H1 (cell line): ENCODE measurements around the gene LARGE2. TPM values are rescaled to one million over a fixed set of nuclear protein-coding genes. Genes with fewer than 3 reads are reported as not detected.

Experiments used
- ATF2 ChIP-seq: IDR thresholded peaks from 2 replicates; pipeline ENCODE4 v1.6.1; 2012; ENCODE audit warnings: low read length, inconsistent platforms
- CBX5 ChIP-seq: fragments of 300-800, 300-1000 bp; sonication (generic); IDR thresholded peaks from 2 replicates; pipeline ENCODE4 v1.7.1; 2016; ENCODE audit warnings: antibody characterized with exemption, low read length, low read depth
- CREB1 ChIP-seq: IDR thresholded peaks from 2 replicates; pipeline ENCODE4 v1.6.1; 2012; ENCODE audit warnings: inconsistent platforms
- CTBP2 ChIP-seq: IDR thresholded peaks from 2 replicates; pipeline ENCODE4 v1.7.0; 2011; ENCODE audit warnings: borderline replicate concordance, mild to moderate bottlenecking, moderate library complexity, mixed read lengths, low read length; ENCODE audit not compliant: insufficient read depth, insufficient read length
- FOSL1 ChIP-seq: IDR thresholded peaks from 2 replicates; pipeline ENCODE4 v1.6.1; 2011; ENCODE audit warnings: mild to moderate bottlenecking, low read depth, low read length, moderate library complexity; ENCODE audit not compliant: insufficient read depth
- KDM4A ChIP-seq: IDR thresholded peaks from one replicate; pipeline ENCODE4 v1.7.1; 2012; ENCODE audit warnings: low read depth, mild to moderate bottlenecking, moderate library complexity, low read length, inconsistent platforms; ENCODE audit not compliant: severe bottlenecking
- SP1 ChIP-seq: IDR thresholded peaks from 2 replicates; pipeline ENCODE4 v1.6.1; 2011; ENCODE audit warnings: low read depth, low read length
- SP4 ChIP-seq: IDR thresholded peaks from 2 replicates; pipeline ENCODE4 v1.6.1; 2012; ENCODE audit warnings: low read length, inconsistent platforms
- TBP ChIP-seq: IDR thresholded peaks from 2 replicates; pipeline ENCODE4 v1.6.1; 2011; ENCODE audit warnings: low read depth, low read length, improper control_type of control experiment
- polyA plus RNA-seq, 7 experiments: library from polyadenylated mRNA; depleted of rRNA in 3 of 7; stranded (reverse) in 5 of 7; unstranded in 2 of 7; fragments of >200 nt in 5 of 7; fragments of 200-250 nt in 2 of 7; gene quantifications; 1 replicate in 5 of 7; 2 replicates in 1 of 7; 4 replicates in 1 of 7; pipeline versions ENCODE4 v1.2.1 to v1.2.3, GENCODE V29; 2011 to 2013; ENCODE audit warnings: missing spikeins in 2 of 7, mixed read lengths in 2 of 7
- total RNA-seq: library from RNA; stranded (reverse); fragmentation: NEBNext Ultra II Directional; extraction: Animal tissue kit (Norgen Biotek cat#: 25700); gene quantifications from 2 replicates; pipeline ENCODE4 v1.2.1, GENCODE V29; 2021
- TF ChIP-seq, protein P1 (sequence below): fragments of 300-600 bp; sonication (generic); IDR thresholded peaks from 2 replicates; pipeline ENCODE4 v1.7.1; 2012; ENCODE audit warnings: low read length, moderate library complexity, mild to moderate bottlenecking, inconsistent platforms; ENCODE audit not compliant: insufficient replicate concordance

The LARGE2 gene
- total and polyA plus RNA-seq, 2 of the 8 experiments (the other 6 are each of a cell fraction or from before 2014, with no cell fraction given) = 111 to 137 TPM

DNA sequence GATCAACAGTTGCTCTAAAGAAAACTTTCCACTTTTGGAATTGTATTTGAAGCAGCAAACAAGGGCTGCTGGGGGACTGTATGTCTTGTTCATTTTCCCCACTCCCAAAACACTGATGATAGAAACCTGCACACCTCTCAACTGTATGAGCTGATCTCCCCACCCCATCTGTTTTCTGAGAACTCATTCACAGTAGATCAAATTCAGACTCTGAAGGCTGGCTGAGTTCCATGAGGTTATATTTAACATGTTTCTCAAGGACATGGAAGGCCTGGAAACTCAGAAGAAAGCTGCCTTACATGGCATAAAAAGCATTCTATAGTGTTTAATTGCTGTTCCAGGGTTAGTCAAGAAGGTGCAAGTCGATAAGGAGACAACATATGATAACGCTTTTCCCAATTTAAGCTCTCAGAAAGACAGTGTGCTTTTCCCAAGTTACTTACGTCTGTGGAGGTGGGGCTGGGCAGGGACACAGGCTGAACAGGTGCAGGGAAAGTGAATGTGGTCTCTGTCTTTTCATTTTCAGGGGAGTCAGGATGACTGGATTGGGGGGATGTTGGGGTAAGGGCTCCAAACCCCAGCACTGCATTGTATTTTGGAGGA, 23.0 kb downstream of the LARGE2 start (continued):
- TF ChIP-seq, protein P1, sequence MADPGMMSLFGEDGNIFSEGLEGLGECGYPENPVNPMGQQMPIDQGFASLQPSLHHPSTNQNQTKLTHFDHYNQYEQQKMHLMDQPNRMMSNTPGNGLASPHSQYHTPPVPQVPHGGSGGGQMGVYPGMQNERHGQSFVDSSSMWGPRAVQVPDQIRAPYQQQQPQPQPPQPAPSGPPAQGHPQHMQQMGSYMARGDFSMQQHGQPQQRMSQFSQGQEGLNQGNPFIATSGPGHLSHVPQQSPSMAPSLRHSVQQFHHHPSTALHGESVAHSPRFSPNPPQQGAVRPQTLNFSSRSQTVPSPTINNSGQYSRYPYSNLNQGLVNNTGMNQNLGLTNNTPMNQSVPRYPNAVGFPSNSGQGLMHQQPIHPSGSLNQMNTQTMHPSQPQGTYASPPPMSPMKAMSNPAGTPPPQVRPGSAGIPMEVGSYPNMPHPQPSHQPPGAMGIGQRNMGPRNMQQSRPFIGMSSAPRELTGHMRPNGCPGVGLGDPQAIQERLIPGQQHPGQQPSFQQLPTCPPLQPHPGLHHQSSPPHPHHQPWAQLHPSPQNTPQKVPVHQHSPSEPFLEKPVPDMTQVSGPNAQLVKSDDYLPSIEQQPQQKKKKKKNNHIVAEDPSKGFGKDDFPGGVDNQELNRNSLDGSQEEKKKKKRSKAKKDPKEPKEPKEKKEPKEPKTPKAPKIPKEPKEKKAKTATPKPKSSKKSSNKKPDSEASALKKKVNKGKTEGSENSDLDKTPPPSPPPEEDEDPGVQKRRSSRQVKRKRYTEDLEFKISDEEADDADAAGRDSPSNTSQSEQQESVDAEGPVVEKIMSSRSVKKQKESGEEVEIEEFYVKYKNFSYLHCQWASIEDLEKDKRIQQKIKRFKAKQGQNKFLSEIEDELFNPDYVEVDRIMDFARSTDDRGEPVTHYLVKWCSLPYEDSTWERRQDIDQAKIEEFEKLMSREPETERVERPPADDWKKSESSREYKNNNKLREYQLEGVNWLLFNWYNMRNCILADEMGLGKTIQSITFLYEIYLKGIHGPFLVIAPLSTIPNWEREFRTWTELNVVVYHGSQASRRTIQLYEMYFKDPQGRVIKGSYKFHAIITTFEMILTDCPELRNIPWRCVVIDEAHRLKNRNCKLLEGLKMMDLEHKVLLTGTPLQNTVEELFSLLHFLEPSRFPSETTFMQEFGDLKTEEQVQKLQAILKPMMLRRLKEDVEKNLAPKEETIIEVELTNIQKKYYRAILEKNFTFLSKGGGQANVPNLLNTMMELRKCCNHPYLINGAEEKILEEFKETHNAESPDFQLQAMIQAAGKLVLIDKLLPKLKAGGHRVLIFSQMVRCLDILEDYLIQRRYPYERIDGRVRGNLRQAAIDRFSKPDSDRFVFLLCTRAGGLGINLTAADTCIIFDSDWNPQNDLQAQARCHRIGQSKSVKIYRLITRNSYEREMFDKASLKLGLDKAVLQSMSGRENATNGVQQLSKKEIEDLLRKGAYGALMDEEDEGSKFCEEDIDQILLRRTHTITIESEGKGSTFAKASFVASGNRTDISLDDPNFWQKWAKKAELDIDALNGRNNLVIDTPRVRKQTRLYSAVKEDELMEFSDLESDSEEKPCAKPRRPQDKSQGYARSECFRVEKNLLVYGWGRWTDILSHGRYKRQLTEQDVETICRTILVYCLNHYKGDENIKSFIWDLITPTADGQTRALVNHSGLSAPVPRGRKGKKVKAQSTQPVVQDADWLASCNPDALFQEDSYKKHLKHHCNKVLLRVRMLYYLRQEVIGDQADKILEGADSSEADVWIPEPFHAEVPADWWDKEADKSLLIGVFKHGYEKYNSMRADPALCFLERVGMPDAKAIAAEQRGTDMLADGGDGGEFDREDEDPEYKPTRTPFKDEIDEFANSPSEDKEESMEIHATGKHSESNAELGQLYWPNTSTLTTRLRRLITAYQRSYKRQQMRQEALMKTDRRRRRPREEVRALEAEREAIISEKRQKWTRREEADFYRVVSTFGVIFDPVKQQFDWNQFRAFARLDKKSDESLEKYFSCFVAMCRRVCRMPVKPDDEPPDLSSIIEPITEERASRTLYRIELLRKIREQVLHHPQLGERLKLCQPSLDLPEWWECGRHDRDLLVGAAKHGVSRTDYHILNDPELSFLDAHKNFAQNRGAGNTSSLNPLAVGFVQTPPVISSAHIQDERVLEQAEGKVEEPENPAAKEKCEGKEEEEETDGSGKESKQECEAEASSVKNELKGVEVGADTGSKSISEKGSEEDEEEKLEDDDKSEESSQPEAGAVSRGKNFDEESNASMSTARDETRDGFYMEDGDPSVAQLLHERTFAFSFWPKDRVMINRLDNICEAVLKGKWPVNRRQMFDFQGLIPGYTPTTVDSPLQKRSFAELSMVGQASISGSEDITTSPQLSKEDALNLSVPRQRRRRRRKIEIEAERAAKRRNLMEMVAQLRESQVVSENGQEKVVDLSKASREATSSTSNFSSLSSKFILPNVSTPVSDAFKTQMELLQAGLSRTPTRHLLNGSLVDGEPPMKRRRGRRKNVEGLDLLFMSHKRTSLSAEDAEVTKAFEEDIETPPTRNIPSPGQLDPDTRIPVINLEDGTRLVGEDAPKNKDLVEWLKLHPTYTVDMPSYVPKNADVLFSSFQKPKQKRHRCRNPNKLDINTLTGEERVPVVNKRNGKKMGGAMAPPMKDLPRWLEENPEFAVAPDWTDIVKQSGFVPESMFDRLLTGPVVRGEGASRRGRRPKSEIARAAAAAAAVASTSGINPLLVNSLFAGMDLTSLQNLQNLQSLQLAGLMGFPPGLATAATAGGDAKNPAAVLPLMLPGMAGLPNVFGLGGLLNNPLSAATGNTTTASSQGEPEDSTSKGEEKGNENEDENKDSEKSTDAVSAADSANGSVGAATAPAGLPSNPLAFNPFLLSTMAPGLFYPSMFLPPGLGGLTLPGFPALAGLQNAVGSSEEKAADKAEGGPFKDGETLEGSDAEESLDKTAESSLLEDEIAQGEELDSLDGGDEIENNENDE = no peak
- TF ChIP-seq TBP = no peak
- TF ChIP-seq ATF2 = no peak
- TF ChIP-seq SP1 = no peak
- no peak for TF ChIP-seq SP4
- no peak for TF ChIP-seq CBX5
- TF ChIP-seq CTBP2 = no peak
- no peak for TF ChIP-seq CREB1
- TF ChIP-seq FOSL1 = no peak
- TF ChIP-seq KDM4A = no peak
